ENCODE results near the gene SMIM23. TPM values are rescaled to one million over a fixed set of nuclear protein-coding genes. Genes with fewer than 3 reads are reported as not detected.

The SMIM23 gene
- total RNA-seq, 2 experiments from 2014 or later = not detected

DNA sequence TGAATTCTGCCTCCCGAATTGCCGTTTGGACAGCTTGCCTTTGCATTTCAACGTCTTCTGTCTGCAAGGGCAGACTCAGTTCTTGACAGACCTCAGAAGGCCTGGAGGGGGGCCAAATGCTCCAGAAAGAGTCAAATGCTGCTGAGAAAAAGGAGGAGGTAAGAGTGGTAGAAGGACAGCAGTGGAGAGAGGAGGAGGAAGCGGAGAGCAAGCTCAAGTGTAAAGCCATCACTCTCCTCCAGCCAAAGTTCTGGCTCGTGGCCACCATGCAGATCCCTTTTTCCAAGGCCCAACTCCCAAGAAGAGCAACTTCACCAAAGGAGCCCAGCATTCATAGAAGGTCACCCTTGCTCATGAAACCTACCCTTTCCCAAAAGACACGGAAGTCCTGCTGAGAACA, 36.9 kb upstream of the SMIM23 start:
- ChIA-PET POLR2A (no interaction called here), CTCF (no interaction called here)
- H3K9me3 Mint-ChIP-seq = no peaks in the 10 kb centered on the region
- TF ChIP-seq, protein P1, sequence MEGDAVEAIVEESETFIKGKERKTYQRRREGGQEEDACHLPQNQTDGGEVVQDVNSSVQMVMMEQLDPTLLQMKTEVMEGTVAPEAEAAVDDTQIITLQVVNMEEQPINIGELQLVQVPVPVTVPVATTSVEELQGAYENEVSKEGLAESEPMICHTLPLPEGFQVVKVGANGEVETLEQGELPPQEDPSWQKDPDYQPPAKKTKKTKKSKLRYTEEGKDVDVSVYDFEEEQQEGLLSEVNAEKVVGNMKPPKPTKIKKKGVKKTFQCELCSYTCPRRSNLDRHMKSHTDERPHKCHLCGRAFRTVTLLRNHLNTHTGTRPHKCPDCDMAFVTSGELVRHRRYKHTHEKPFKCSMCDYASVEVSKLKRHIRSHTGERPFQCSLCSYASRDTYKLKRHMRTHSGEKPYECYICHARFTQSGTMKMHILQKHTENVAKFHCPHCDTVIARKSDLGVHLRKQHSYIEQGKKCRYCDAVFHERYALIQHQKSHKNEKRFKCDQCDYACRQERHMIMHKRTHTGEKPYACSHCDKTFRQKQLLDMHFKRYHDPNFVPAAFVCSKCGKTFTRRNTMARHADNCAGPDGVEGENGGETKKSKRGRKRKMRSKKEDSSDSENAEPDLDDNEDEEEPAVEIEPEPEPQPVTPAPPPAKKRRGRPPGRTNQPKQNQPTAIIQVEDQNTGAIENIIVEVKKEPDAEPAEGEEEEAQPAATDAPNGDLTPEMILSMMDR (IDR thresholded peaks at IDR 0.05) = no peak
- intact Hi-C loops (cut with DNase I, micrococcal nuclease) = no loop called here
- Histone ChIP-seq H3K27me3 (ENCODE audit: control insufficient read depth in 1 of 2, insufficient read depth in 2 of 2, low read length in 2 of 2) (no peaks in the 10 kb centered on the region), H3K27ac (ENCODE audit: low read depth in 1 of 2, low read length in 2 of 2) (no peak overlapping the region), H3K36me3 (ENCODE audit: insufficient read depth, low read length) (no peaks in the 10 kb centered on the region), H3K9me3 (ENCODE audit: control insufficient read depth in 1 of 2, insufficient read depth in 1 of 2, low read length in 2 of 2) (peaks cover 0 to 6% of the 10 kb centered on the region in 2 experiments), H3K4me3 (ENCODE audit: low read length) (no peak overlapping the region), H3K4me1 (ENCODE audit: insufficient read depth, low read length) (no peaks in the 10 kb centered on the region)
- no peak overlapping the region for H3K4me3 Mint-ChIP-seq
- H3K27me3 Mint-ChIP-seq = no peaks in the 10 kb centered on the region
- no peaks in the 10 kb centered on the region for H3K4me1 Mint-ChIP-seq (ENCODE audit: low read depth)
- ATAC-seq (ENCODE audit: poor library complexity) (no peak), DNase-seq (no peak)
- no peak overlapping the region for H3K27ac Mint-ChIP-seq
- no peaks in the 10 kb centered on the region for H3K36me3 Mint-ChIP-seq (ENCODE audit: low read depth)

DNA sequence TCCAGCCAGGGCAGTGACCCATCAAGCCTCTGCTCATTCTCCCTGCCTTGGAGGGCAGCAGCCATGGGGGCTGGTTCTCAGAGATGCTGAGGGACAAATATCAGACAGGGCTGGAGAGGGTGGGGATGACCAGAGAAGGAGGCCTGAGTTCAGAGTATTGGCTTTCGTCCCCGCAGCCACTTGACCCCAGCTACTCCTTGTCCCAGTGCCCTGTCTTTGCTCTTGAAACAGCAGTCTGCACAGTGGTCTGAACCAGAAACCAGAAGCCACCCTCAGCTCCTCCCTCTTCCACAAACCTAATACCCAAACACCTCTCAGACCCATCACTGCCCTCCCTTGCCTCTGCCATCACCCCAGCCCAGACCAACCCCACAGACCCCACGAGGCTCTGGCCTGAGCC, 36.3 kb upstream of the SMIM23 start:
- H3K36me3 Mint-ChIP-seq (ENCODE audit: low read depth) = no peaks in the 10 kb centered on the region
- no peak overlapping the region for H3K4me3 Mint-ChIP-seq

DNA sequence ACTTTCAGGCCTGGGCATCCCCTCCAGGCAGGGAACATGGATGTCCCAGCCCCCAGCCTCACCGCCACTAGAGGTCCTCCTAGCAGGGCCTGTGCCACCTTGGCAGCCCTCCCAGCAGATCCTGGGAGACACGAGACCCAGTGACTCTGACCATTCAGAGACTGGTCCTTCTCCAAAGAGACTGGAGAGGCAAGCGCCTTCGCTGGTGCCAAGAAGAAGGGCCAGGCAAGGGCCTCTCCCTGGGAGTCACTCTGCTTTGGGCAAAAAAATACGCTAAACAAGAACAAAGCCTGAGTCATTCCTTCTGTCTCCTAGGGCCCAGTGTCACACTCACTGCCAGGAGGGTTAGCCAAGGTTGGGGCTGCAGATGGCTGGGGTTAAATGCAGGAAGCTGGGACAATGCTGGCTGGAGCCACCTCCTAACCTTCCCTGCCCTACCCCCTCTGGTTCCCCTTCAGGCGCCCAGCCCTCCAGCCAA, 35.3 kb upstream of the SMIM23 start:
- Mint-ChIP-seq H3K27me3 (no peaks in the 10 kb centered on the region), H3K9me3 (no peaks in the 10 kb centered on the region), H3K4me1 (ENCODE audit: low read depth) (no peaks in the 10 kb centered on the region), H3K27ac (no peak overlapping the region), H3K4me3 (no peak overlapping the region), H3K36me3 (ENCODE audit: low read depth) (no peaks in the 10 kb centered on the region)
- TF ChIP-seq, protein P1 (IDR thresholded peaks at IDR 0.05) = no peak
- H3K36me3 ChIP-seq (ENCODE audit: insufficient read depth, low read length) = no peaks in the 10 kb centered on the region
- no peak for ATAC-seq (ENCODE audit: poor library complexity)
- DNase-seq = no peak
- H3K4me3 ChIP-seq (ENCODE audit: low read length) = no peak overlapping the region
- intact Hi-C loops (cut with DNase I, micrococcal nuclease) = no loop called here
- no peak overlapping the region for H3K27ac ChIP-seq (ENCODE audit: low read depth in 1 of 2, low read length in 2 of 2)
- H3K4me1 ChIP-seq (ENCODE audit: insufficient read depth, low read length) = no peaks in the 10 kb centered on the region
- ChIA-PET POLR2A (no interaction called here), CTCF (interaction anchor here (1.3 kb wide), 1 partner anchor 31 kb away, joined by 3 read pairs; no protein-coding TSS in a partner anchor)
- H3K9me3 ChIP-seq (ENCODE audit: control insufficient read depth in 1 of 2, insufficient read depth in 1 of 2, low read length in 2 of 2) = peaks cover 0 to 6% of the 10 kb centered on the region in 2 experiments
- no peaks in the 10 kb centered on the region for H3K27me3 ChIP-seq (ENCODE audit: control insufficient read depth in 1 of 2, insufficient read depth in 2 of 2, low read length in 2 of 2)

More for the DNA sequence above, 36.3 kb upstream of the SMIM23 start:
- ATAC-seq (ENCODE audit: poor library complexity) (no peak), DNase-seq (no peak)
- H3K27ac Mint-ChIP-seq = no peak overlapping the region
- Histone ChIP-seq H3K36me3 (ENCODE audit: insufficient read depth, low read length) (no peaks in the 10 kb centered on the region), H3K27me3 (ENCODE audit: control insufficient read depth in 1 of 2, insufficient read depth in 2 of 2, low read length in 2 of 2) (no peaks in the 10 kb centered on the region), H3K4me3 (ENCODE audit: low read length) (no peak overlapping the region), H3K9me3 (ENCODE audit: control insufficient read depth in 1 of 2, insufficient read depth in 1 of 2, low read length in 2 of 2) (peaks cover 0 to 6% of the 10 kb centered on the region in 2 experiments), H3K27ac (ENCODE audit: low read depth in 1 of 2, low read length in 2 of 2) (no peak overlapping the region), H3K4me1 (ENCODE audit: insufficient read depth, low read length) (no peaks in the 10 kb centered on the region)
- no peaks in the 10 kb centered on the region for H3K27me3 Mint-ChIP-seq
- ChIA-PET POLR2A (no interaction called here), CTCF (no interaction called here)
- H3K4me1 Mint-ChIP-seq (ENCODE audit: low read depth) = no peaks in the 10 kb centered on the region
- intact Hi-C loops (cut with DNase I, micrococcal nuclease) = no loop called here
- H3K9me3 Mint-ChIP-seq = no peaks in the 10 kb centered on the region
- TF ChIP-seq, protein P1 (IDR thresholded peaks at IDR 0.05) = no peak
